Measurements from ENCODE around the gene ALPL. TPM values are rescaled to one million over a fixed set of nuclear protein-coding genes. Genes with fewer than 3 reads are reported as not detected.
"Not testable (repeated sequence)": the region's sequence is repeated elsewhere in the genome, so short reads cannot be mapped to it uniquely, and the experiment has no call there.

ALPL gene
- total RNA-seq, 1 experiment from 2014 or later = not detected

GRCh38 chr1:21507511-21508270 is 1.5 kb upstream of the ALPL start:
- DNase-seq (ENCODE audit: low spot score) = no peak

- no peak for DNase-seq (ENCODE audit: low spot score)
These were observed 458 bp upstream of the ALPL start for GRCh38 chr1:21508580-21509350.

- no peak for DNase-seq (ENCODE audit: low spot score)
These were observed 880 bp downstream of the ALPL start for GRCh38 chr1:21510113-21510493.

DNA sequence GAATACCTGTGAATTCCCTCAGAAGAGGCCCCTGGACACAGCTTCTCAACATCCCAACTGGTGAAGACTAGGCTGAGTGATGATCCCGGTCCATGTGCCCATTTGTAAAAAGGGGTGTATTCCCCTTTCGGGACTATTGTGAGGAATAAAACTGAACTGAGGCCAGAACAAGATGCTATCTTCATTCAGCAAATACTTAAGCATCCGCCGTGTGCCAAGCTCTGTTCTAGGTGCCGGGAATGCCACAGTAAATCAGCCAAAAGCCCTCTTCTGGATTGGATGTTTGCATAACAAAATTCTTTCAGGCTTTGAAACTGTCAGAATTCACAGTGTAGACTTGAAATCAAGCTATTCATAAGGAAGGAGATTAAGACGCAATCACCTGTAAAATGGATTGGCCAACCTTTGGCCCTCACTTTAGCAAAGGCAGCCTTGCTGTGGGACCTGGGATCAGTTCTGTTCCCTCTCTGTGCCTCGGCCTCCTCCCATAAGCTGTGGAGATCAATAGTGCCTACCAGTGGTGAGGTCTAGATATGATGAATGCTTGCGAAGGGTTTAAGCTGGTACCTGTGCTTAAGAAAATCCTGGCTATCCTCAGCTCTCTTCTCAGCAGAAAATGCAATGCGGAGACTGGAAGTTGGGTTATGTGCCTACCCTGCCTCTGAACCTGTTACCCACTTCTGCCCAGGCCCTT is 1.8 kb downstream of the ALPL start:
- no peak for DNase-seq (ENCODE audit: low spot score)

- peak; percentile 65 for DNase-seq (ENCODE audit: low spot score)
These were observed 2.6 kb downstream of the ALPL start for GRCh38 chr1:21511579-21512522.

- DNase-seq (ENCODE audit: low spot score) = no peak
These were observed 5.0 kb downstream of the ALPL start for GRCh38 chr1:21514245-21514644.

- DNase-seq (ENCODE audit: low spot score) = no peak
These were observed 8.0 kb downstream of the ALPL start for GRCh38 chr1:21517161-21517589.

- DNase-seq (ENCODE audit: low spot score) = no peak
These were observed 8.6 kb downstream of the ALPL start for GRCh38 chr1:21517660-21518480.

DNA sequence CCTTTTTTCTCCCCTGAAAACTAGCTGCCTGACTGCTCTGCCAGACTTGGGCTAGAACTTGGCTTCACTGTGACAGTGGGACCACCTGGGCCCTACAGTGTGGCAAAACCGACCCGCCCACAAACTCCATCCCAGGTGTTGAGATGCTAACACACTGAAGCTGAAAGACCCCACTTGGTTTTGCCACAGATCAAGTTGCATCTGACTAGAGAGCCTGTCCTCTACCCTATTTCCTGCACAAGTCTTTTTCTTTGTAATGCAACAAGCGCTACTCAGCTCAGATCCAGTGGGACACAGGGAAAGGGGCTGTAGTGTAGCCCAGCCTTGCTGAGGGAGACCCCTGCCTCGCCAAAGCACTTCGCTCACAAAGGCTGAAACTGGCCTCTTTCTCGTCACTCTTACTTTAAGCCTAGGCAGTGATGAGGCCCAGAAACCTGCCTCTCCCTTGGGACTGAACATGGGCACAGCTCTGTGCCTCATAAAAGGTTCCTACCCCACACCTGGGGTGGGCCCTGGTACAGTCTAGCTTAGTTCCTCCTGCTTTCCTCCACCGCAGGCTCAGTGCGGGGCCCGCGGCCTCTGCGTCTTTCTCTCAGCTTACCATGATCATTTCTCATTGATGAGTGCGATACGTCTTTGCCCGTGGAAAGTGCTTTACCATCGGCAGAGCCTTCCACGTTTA is 9.7 kb downstream of the ALPL start:
- DNase-seq (ENCODE audit: low spot score) = no peak

GRCh38 chr1:21519486-21520070 is 10.4 kb downstream of the ALPL start:
- not testable (repeated sequence) for DNase-seq (ENCODE audit: low spot score)

DNA sequence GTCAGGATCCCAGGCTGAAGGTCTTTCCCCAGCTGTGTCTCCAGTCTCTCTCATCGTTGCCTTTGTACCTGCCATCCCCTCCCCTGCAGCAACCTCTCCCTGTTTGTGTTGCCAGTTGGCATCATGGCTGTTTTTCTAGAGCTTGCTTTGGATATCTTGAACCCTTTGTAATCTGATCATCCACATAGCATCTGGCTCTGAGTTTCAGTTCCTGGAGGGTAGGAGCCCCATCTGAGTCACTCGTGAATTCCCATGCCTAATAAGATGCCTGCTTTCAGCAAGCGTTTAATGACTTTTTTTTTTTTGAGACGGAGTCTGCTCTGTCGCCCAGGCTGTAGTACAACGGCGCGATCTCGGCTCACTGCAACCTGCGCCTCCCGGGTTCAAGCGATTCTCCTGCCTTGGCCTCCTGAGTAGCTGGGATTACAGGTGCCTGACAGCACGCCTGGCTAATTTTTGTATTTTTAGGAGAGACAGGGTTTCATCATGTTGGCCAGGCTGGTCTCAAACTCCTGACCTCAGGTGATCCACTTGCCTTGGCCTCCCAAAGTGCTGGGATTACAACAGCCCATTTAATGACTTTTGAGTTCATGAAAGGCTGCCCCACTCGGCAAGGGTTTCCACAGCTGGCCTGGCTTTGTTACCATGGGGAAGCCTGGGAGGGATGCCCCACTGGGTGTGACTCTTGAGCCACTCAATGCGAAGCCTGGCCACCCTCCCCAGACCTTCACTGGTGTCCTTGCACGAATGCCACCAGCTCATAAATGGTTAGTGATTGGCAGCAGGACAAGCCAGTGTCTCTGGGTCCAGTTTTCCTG is 11.9 kb downstream of the ALPL start:
- DNase-seq (ENCODE audit: low spot score) = no peak

GRCh38 chr1:21521717-21522060 is 12.5 kb downstream of the ALPL start:
- DNase-seq (ENCODE audit: low spot score) = no peak

GRCh38 chr1:21522525-21523038 is 13.4 kb downstream of the ALPL start:
- no peak for DNase-seq (ENCODE audit: low spot score)

- DNase-seq (ENCODE audit: low spot score) = no peak
These were observed 14.1 kb downstream of the ALPL start for GRCh38 chr1:21523297-21523813.

GRCh38 chr1:21524220-21524619 is 15.0 kb downstream of the ALPL start:
- no peak for DNase-seq (ENCODE audit: low spot score)

DNA sequence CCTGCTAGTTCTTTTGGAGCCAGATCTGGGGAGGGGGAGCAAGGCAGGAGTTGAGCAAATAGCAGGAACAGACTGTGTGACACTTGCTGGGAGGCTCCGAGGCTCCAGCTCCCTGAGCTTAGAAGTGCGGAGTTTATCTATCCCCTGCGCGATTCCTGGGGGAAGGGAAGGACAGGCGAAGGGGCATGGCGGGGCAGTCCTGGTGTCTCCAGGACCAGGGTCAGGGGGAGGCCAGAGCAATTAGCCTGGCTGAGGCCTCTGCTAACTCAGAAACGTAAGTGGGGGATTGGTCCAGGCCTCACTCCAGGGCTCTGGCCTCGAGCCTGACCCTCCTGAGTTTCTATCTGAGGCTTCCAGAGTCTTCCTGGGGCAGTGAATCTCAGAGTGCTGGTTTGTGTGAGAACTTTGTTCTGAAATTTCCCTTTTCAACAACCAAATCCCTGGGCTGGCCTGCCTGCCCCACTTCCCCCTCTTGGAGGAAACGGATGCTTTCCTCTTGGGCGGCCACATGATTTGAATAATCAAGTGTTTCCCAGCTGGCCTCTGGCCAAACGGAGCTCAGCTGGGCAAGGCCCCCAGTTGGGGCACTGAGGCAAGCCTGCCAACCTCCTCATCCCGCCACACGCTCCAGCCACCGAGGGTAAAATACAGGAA is 15.6 kb downstream of the ALPL start:
- DNase-seq (ENCODE audit: low spot score) = no peak

- DNase-seq (ENCODE audit: low spot score) = no peak
These were observed 16.1 kb downstream of the ALPL start for GRCh38 chr1:21525340-21525717.

DNA sequence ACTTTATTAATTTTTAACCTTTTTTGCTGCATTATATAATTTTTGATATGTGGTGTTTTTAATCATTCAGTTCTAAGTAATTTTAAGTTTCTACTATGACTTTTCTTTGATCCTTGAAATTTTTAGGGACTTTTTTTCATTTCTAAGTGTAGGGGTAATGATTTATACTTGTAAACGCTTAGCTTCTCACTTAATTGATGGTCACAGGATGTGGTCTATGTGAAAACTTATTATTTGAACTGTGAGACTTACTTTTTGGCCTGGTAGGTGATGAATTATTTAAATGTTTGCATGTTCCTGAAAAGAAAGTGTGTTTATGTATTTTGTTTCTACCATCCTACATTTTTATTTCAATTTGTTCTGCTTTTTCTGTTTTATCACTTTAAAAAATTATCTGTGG is 17.2 kb downstream of the ALPL start:
- DNase-seq (ENCODE audit: low spot score) = no peak

All from A172 (cell line).